ENCODE measurements around the gene CBFA2T3. TPM values are rescaled to one million over a fixed set of nuclear protein-coding genes. Genes with fewer than 3 reads are reported as not detected.

The CBFA2T3 gene
- total RNA-seq, 6 experiments from 2014 or later: not detected

DNA sequence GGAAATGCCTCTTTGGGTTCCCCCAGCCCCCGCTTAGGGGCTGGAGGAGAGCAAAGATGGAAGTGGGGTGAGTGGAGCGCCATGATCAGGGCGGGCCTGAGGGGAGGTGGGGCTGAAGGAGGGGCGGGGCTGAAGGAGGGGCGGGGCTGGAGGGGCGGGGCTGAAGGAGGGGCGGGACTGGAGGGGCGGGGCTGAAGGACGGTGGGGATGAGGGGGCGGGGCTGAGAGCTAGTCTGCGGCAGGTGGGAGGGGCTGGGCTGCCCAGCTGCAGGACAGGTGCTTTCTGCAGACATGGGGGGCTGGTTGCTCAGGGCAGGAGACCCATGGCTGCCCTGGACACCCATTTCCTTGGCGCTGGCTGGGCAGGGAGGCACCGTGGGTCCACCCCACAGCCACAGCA is 71.4 kb downstream of the CBFA2T3 start:
- no peak overlapping the region for H3K4me3 Mint-ChIP-seq
- H3K27ac Mint-ChIP-seq: no peak overlapping the region
- peaks cover 5% of the 10 kb centered on the region; the same call in 1 of the 2 replicates for H3K4me1 Mint-ChIP-seq (ENCODE audit: low read depth)
- DNase-seq: no peak
- H3K36me3 Mint-ChIP-seq (ENCODE audit: low read depth): no peaks in the 10 kb centered on the region
- TF ChIP-seq CTCF (IDR thresholded peaks at IDR 0.05): no peak
- peaks cover 9% of the 10 kb centered on the region for H3K27me3 Mint-ChIP-seq (ENCODE audit: insufficient read depth)
- no peaks in the 10 kb centered on the region for H3K9me3 Mint-ChIP-seq

DNA sequence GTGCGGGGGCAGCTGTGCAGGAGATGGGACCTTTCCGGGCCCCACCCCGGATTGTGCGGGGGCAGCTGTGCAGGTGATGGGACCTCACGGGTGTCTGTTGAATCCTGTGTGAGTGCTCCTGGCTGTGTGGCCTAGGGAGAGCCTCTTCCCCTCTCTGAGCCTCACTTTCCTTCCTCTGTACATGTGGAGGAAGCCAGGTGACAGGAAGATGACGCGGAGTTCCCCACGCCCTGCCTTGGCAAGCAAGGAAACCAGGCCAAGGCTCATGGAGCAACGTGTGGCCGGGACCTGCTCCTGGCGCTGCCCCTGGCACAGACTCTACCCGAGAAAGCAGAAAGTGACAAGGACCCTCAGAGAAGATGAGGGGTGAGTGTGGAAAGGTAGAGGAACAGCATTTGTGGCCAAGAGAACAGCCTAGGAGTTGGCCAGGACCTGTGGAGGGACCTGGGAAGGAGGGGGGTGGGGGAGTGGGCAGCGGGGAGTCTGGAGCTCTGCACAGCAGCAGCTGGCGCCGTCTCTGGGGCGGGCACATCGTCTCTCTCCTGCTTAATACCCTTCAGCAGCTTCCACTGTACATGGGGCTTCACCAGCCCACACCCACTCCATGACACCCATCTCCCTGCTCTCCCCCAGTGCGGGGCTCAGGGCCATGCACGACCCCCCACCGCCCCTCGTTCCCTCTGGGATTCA is 72.2 kb downstream of the CBFA2T3 start:
- Mint-ChIP-seq H3K4me1 (ENCODE audit: low read depth) (peaks cover 5% of the 10 kb centered on the region; the same call in 1 of the 2 replicates), H3K4me3 (no peak overlapping the region), H3K9me3 (no peaks in the 10 kb centered on the region), H3K27ac (no peak overlapping the region), H3K27me3 (ENCODE audit: insufficient read depth) (peaks cover 7% of the 10 kb centered on the region; the same call in 1 of the 2 replicates), H3K36me3 (ENCODE audit: low read depth) (no peaks in the 10 kb centered on the region)
- DNase-seq: no peak
- no peak for TF ChIP-seq CTCF (IDR thresholded peaks at IDR 0.05)

GRCh38 chr16:88903267-88903666 is 73.7 kb downstream of the CBFA2T3 start:
- H3K36me3 Mint-ChIP-seq (ENCODE audit: low read depth): no peaks in the 10 kb centered on the region
- no peak for TF ChIP-seq CTCF (IDR thresholded peaks at IDR 0.05)
- no peak overlapping the region for H3K4me3 Mint-ChIP-seq
- peaks cover 5% of the 10 kb centered on the region; the same call in 1 of the 2 replicates for H3K4me1 Mint-ChIP-seq (ENCODE audit: low read depth)
- H3K27me3 Mint-ChIP-seq (ENCODE audit: insufficient read depth): peaks cover 11% of the 10 kb centered on the region; the same call in 1 of the 2 replicates
- no peak for DNase-seq
- no peak overlapping the region for H3K27ac Mint-ChIP-seq
- no peaks in the 10 kb centered on the region for H3K9me3 Mint-ChIP-seq

DNA sequence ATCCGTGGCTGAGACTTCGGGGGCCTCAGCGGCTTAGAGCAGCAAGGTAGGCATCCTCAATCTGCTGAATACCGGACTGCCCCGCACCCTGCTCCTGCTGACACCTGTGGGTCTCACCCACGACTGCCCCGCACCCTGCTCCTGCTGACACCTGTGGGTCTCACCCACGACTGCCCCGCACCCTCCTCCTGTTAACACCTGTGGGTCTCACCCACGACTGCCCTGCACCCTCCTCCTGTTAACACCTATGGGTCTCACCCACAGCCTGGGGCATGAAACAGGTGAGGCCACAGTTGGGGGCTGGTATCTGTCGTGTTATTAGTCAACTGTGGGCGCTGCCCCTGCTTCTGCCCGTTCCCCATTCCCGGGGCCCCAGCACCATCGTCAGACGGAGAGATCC is 74.3 kb downstream of the CBFA2T3 start:
- TF ChIP-seq CTCF (IDR thresholded peaks at IDR 0.05): no peak
- Mint-ChIP-seq H3K9me3 (no peaks in the 10 kb centered on the region), H3K4me1 (ENCODE audit: low read depth) (peaks cover 2% of the 10 kb centered on the region; the same call in 1 of the 2 replicates), H3K27ac (no peak overlapping the region), H3K36me3 (ENCODE audit: low read depth) (no peaks in the 10 kb centered on the region), H3K27me3 (ENCODE audit: insufficient read depth) (peaks cover 11% of the 10 kb centered on the region; the same call in 1 of the 2 replicates), H3K4me3 (no peak overlapping the region)
- DNase-seq: no peak

GRCh38 chr16:88901718-88902337 is 75.2 kb downstream of the CBFA2T3 start:
- Mint-ChIP-seq H3K9me3 (no peaks in the 10 kb centered on the region), H3K27ac (no peak overlapping the region), H3K27me3 (ENCODE audit: insufficient read depth) (peaks cover 8% of the 10 kb centered on the region; the same call in 1 of the 2 replicates), H3K4me3 (no peak overlapping the region), H3K36me3 (ENCODE audit: low read depth) (no peaks in the 10 kb centered on the region), H3K4me1 (ENCODE audit: low read depth) (no peaks in the 10 kb centered on the region)
- no peak for DNase-seq
- no peak for TF ChIP-seq CTCF (IDR thresholded peaks at IDR 0.05)
